DOHH2 (cell line): ENCODE results near the gene CSF2RB.

Experiments used
- H3F3A ChIP-seq: fragments of 200-600 bp; sonication (generic), shearing (Covaris generic); 2 replicates; pipeline ENCODE4 v1.6.0; 2016; ENCODE audit warnings: antibody characterized with exemption, mild to moderate bottlenecking; ENCODE audit not compliant: control insufficient read depth, insufficient read depth
- H3K27ac ChIP-seq: fragments of 200-600 bp; sonication (generic); 2 replicates; pipeline ENCODE4 v1.5.1; 2014; ENCODE audit warnings: low read depth, mild to moderate bottlenecking, low read length, moderate library complexity
- H3K27me3 ChIP-seq: fragments of 200-600 bp; sonication (generic); 2 replicates; pipeline ENCODE4 v1.6.1; 2014; ENCODE audit warnings: mild to moderate bottlenecking, low read length, mixed read lengths; ENCODE audit not compliant: control insufficient read depth
- H3K36me3 ChIP-seq: fragments of 200-600 bp; sonication (generic); 2 replicates; pipeline ENCODE4 v1.6.1; 2014; ENCODE audit warnings: mild to moderate bottlenecking, low read length, moderate library complexity, mixed read lengths; ENCODE audit not compliant: control insufficient read depth
- H3K4me1 ChIP-seq: fragments of 200-600 bp; sonication (generic); 2 replicates; pipeline ENCODE4 v1.6.1; 2014; ENCODE audit warnings: mild to moderate bottlenecking, low read length, mixed read lengths; ENCODE audit not compliant: control insufficient read depth
- H3K4me2 ChIP-seq: fragments of 200-600 bp; sonication (generic); 2 replicates; pipeline ENCODE4 v1.6.0; 2014; ENCODE audit warnings: mild to moderate bottlenecking, low read length, moderate library complexity
- H3K4me3 ChIP-seq: fragments of 200-600 bp; sonication (generic); 2 replicates; pipeline ENCODE4 v1.5.1; 2014; ENCODE audit warnings: mild to moderate bottlenecking, low read length, mixed read lengths
- H3K79me2 ChIP-seq: fragments of 200-600 bp; sonication (generic); 2 replicates; pipeline ENCODE4 v1.6.1; 2014; ENCODE audit warnings: mild to moderate bottlenecking, low read length, mixed read lengths; ENCODE audit not compliant: control insufficient read depth
- H3K9me2 ChIP-seq: fragments of 200-600 bp; sonication (generic); replicated peaks from 2 replicates; pipeline ENCODE4 v1.6.1; 2014; ENCODE audit warnings: mild to moderate bottlenecking, low read length, mixed read lengths; ENCODE audit not compliant: control insufficient read depth
- H3K9me3 ChIP-seq: fragments of 200-600 bp; sonication (generic); 2 replicates; pipeline ENCODE4 v1.6.1; 2014; ENCODE audit warnings: antibody characterized with exemption, low read length, mixed read lengths; ENCODE audit not compliant: control insufficient read depth, insufficient read depth
- H4K20me1 ChIP-seq: fragments of 200-600 bp; sonication (generic); 2 replicates; pipeline ENCODE4 v1.6.0; 2014; ENCODE audit warnings: low read depth, mild to moderate bottlenecking, antibody characterized with exemption, low read length, moderate library complexity; ENCODE audit not compliant: control insufficient read depth, insufficient read depth
- EZH2phosphoT487 ChIP-seq: fragments of 200-600 bp; sonication (generic); IDR thresholded peaks from 2 replicates; pipeline ENCODE4 v1.6.1; 2017; ENCODE audit warnings: borderline replicate concordance, mild to moderate bottlenecking, antibody characterized with exemption, low read length, moderate library complexity, mixed read lengths
- TF ChIP-seq, protein P1 (sequence below): fragments of 200-600 bp; sonication (generic); IDR thresholded peaks from one replicate; pipeline ENCODE4 v1.5.1; 2014; ENCODE audit warnings: antibody characterized with exemption, mild to moderate bottlenecking, low read depth, low read length; ENCODE audit not compliant: poor library complexity, severe bottlenecking

Gene CSF2RB

DNA sequence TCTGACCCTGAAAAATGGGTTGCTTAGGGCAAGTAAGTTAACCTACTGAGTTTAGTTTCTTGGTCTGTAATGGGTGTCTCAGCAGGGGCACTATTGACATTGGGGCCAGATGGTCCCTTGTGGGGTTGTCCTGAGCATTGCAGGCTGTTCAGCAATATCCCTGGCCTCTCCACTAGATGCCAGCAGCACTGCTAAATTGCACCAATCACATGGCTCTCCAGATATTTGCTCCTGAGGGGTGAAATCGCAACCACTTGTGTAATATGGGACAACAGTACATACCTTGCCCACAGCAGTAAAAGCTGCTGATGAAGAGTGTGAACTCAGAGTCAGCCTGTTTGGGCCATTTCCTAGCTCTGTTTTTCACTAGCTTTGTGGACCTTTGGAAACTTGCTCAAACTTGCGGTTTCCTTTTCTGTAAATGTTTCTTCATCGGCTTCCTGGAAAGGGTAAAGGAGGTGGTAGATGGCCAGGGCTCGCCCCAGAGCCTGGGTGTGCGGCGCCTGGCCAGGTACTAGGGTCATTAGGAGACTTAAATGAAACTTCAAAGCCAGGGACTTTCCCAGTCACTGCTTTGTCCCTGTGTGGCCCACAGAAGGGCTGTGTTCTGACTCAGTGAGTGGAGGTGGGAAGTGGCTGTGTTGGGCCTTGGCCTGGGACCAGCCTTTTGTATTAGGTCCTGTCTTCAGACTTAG is 39.7 kb upstream of the CSF2RB start:
- peaks cover 3% of the 10 kb centered on the region; the same call in 1 of the 2 replicates for H3K4me1 ChIP-seq
- no peak overlapping the region for H3K4me3 ChIP-seq
- H3K27ac ChIP-seq = no peak overlapping the region
- H3K9me2 ChIP-seq = no peaks in the 10 kb centered on the region
- no peaks in the 10 kb centered on the region for H3F3A ChIP-seq
- H3K9me3 ChIP-seq = no peaks in the 10 kb centered on the region
- TF ChIP-seq, protein P1, sequence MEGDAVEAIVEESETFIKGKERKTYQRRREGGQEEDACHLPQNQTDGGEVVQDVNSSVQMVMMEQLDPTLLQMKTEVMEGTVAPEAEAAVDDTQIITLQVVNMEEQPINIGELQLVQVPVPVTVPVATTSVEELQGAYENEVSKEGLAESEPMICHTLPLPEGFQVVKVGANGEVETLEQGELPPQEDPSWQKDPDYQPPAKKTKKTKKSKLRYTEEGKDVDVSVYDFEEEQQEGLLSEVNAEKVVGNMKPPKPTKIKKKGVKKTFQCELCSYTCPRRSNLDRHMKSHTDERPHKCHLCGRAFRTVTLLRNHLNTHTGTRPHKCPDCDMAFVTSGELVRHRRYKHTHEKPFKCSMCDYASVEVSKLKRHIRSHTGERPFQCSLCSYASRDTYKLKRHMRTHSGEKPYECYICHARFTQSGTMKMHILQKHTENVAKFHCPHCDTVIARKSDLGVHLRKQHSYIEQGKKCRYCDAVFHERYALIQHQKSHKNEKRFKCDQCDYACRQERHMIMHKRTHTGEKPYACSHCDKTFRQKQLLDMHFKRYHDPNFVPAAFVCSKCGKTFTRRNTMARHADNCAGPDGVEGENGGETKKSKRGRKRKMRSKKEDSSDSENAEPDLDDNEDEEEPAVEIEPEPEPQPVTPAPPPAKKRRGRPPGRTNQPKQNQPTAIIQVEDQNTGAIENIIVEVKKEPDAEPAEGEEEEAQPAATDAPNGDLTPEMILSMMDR = peak; percentile 44
- TF ChIP-seq EZH2phosphoT487 = no peak
- H4K20me1 ChIP-seq = no peaks in the 10 kb centered on the region
- H3K4me2 ChIP-seq = no peak overlapping the region
- no peaks in the 10 kb centered on the region for H3K27me3 ChIP-seq
- H3K79me2 ChIP-seq = no peaks in the 10 kb centered on the region
- H3K36me3 ChIP-seq = peaks cover 76% of the 10 kb centered on the region

DNA sequence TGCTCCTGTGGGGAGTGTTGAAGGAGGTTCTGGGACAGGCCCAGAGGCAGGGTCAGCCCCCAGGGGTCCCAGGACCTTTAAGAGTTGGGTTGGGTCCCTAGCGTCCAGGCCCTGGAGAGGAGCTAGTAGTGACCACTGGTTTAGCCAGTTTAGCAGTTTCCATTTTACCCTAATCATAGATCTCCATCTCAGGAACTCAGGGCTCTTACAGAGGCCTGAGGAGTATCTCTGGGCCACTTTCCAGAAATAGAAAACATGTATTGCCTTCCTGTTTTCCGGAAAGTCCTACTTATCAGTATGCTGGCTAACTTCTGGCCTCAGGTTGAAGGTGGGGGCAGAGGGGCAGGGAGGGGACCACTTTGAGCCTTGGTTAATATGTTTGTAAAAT is 39.1 kb upstream of the CSF2RB start:
- Histone ChIP-seq H4K20me1 (no peaks in the 10 kb centered on the region), H3K9me2 (no peaks in the 10 kb centered on the region), H3K4me2 (no peak overlapping the region), H3K4me1 (peaks cover 3% of the 10 kb centered on the region; the same call in 1 of the 2 replicates), H3F3A (no peaks in the 10 kb centered on the region), H3K27ac (no peak overlapping the region), H3K36me3 (peaks cover 71% of the 10 kb centered on the region), H3K9me3 (no peaks in the 10 kb centered on the region), H3K79me2 (no peaks in the 10 kb centered on the region), H3K4me3 (no peak overlapping the region), H3K27me3 (no peaks in the 10 kb centered on the region)
- no peak for TF ChIP-seq EZH2phosphoT487

DNA sequence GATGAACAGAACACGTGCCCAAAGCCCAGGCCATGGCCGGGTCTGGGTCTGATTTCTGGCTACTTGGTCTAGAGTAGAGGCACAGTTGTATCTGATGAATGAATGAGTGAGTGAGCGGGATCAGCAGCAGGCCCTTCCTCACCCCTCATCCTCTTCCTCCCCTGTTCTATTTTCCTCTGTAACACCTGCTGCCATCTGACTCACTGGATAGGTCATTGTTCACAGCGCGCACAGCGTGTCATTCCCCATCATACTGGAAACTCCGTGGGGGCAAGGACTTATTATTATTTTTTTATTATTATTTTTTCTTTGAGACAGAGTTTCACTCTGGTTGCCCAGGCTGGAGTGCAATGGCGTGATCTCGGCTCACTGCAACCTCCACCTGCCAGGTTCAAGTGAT is 38.7 kb upstream of the CSF2RB start:
- Histone ChIP-seq H3K9me3 (no peaks in the 10 kb centered on the region), H4K20me1 (no peaks in the 10 kb centered on the region), H3K36me3 (peaks cover 71% of the 10 kb centered on the region), H3K27me3 (no peaks in the 10 kb centered on the region), H3K4me3 (no peak overlapping the region), H3K4me1 (peaks cover 3% of the 10 kb centered on the region; the same call in 1 of the 2 replicates), H3F3A (no peaks in the 10 kb centered on the region), H3K79me2 (no peaks in the 10 kb centered on the region), H3K9me2 (no peaks in the 10 kb centered on the region), H3K4me2 (no peak overlapping the region), H3K27ac (no peak overlapping the region)
- TF ChIP-seq, protein P1 = no peak
- no peak for TF ChIP-seq EZH2phosphoT487

DNA sequence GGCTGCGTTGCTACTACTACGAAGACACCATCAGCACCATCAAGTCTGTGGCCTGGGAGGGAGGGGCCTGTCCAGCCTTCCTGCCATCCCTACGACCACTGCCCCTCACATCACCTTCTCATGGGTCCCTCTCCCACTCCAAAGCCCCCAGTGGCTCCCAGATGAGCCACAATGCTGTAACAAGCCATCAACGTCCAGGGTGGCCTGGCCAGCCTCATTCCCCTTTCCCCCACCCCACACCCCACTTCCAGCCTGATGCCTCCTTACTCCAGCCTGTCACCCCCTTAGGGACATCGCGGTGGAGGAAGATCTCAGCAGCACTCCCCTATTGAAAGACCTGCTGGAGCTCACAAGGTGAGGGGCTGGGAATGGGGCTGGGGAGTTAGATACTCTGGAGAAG is 37.7 kb upstream of the CSF2RB start:
- Histone ChIP-seq H3K79me2 (no peaks in the 10 kb centered on the region), H3K4me1 (peaks cover 3% of the 10 kb centered on the region; the same call in 1 of the 2 replicates), H4K20me1 (no peaks in the 10 kb centered on the region), H3F3A (no peaks in the 10 kb centered on the region), H3K9me2 (no peaks in the 10 kb centered on the region), H3K4me2 (no peak overlapping the region), H3K27me3 (no peaks in the 10 kb centered on the region), H3K27ac (no peak overlapping the region), H3K4me3 (no peak overlapping the region), H3K36me3 (peaks cover 62% of the 10 kb centered on the region), H3K9me3 (no peaks in the 10 kb centered on the region)
- no peak for TF ChIP-seq EZH2phosphoT487
- TF ChIP-seq, protein P1 = no peak
